H1 (cell line): ENCODE results near the gene SHISA6. TPM values are rescaled to one million over a fixed set of nuclear protein-coding genes. Genes with fewer than 3 reads are reported as not detected.

Source experiments
- CTCF ChIA-PET: fragments of 300-600 bp; sonication (Branson Sonifier 250); formaldehyde crosslinking; loops from one replicate; lab custom pipeline; 2021; ENCODE audit not compliant: partially characterized antibody; lab: Charles Lee
- POLR2A ChIA-PET: fragments of 300-600 bp; sonication (Branson Sonifier 250); formaldehyde crosslinking; loops from one replicate; lab custom pipeline; 2021; ENCODE audit warnings: inconsistent platforms; ENCODE audit not compliant: partially characterized antibody; lab: Charles Lee
- DNase-seq, 2 experiments: peaks; one replicate each; pipeline versions ENCODE4 v3.0.0 to v3.0.0-alpha.2; 2010 to 2022; ENCODE audit warnings: low spot score in 2 of 2, low read depth in 1 of 2, mixed read lengths in 1 of 2
- FAIRE-seq: peaks from 2 replicates; lab custom pipeline; 2011; peaks lifted over from hg19 to GRCh38; lab: Jason Lieb, UNC
- H2AFZ ChIP-seq: 2 replicates; pipeline ENCODE4 v1.8.1; 2012; ENCODE audit warnings: low read length, inconsistent platforms
- H2AK5ac ChIP-seq: 2 replicates; pipeline ENCODE4 v1.6.1; 2013; ENCODE audit warnings: low read depth, low read length
- H2BK120ac ChIP-seq: replicated peaks from 2 replicates; pipeline ENCODE3; 2013; ENCODE audit warnings: low read depth, low read length, inconsistent platforms
- H2BK12ac ChIP-seq: 2 replicates; pipeline ENCODE4 v1.6.1; 2013; ENCODE audit warnings: low read depth, low read length
- H2BK15ac ChIP-seq: 2 replicates; pipeline ENCODE4 v1.6.1; 2013; ENCODE audit warnings: low read length
- H2BK20ac ChIP-seq: 2 replicates; pipeline ENCODE4 v1.6.1; 2013; ENCODE audit warnings: low read length
- H2BK5ac ChIP-seq: 2 replicates; pipeline ENCODE4 v1.6.1; 2013; ENCODE audit warnings: low read depth, low read length
- H3K14ac ChIP-seq: 2 replicates; pipeline ENCODE4 v1.6.1; 2013; ENCODE audit warnings: inconsistent platforms; ENCODE audit not compliant: insufficient read length
- H3K18ac ChIP-seq: 2 replicates; pipeline ENCODE4 v1.6.1; 2013; ENCODE audit warnings: low read length; ENCODE audit errors: extremely low read depth
- H3K23ac ChIP-seq: 2 replicates; pipeline ENCODE4 v1.6.1; 2013; ENCODE audit warnings: inconsistent platforms; ENCODE audit not compliant: insufficient read length
- H3K23me2 ChIP-seq: 2 replicates; pipeline ENCODE4 v1.6.1; 2013; ENCODE audit warnings: low read depth, low read length
- H3K27ac ChIP-seq: 2 replicates; pipeline ENCODE4 v1.6.1; 2011; ENCODE audit warnings: low read depth, low read length, inconsistent platforms
- H3K27me3 ChIP-seq, 4 experiments: replicated peaks in 1 of 4; 1 replicate in 1 of 4; 2 replicates in 3 of 4; pipeline versions ENCODE4 v1.6.1 to v1.8.1; 2011 to 2013; ENCODE audit warnings: low read length in 3 of 4, mild to moderate bottlenecking in 3 of 4, inconsistent platforms in 2 of 4, mixed read lengths in 2 of 4, moderate library complexity in 1 of 4; ENCODE audit not compliant: control insufficient read depth in 3 of 4, insufficient read depth in 3 of 4; ENCODE audit errors: extremely low read depth in 1 of 4
- H3K36me3 ChIP-seq, 4 experiments: 2 replicates each; pipeline versions ENCODE4 v1.6.1 to v1.8.1; 2011 to 2013; ENCODE audit warnings: mild to moderate bottlenecking in 4 of 4, low read length in 3 of 4, moderate library complexity in 2 of 4, control low read depth in 1 of 4, inconsistent platforms in 1 of 4; ENCODE audit not compliant: insufficient read depth in 4 of 4, control insufficient read depth in 2 of 4
- H3K4ac ChIP-seq: replicated peaks from 2 replicates; pipeline ENCODE3; 2013; ENCODE audit warnings: low read length, low read depth, mixed read lengths, inconsistent platforms; ENCODE audit not compliant: insufficient read length
- H3K4me1 ChIP-seq, 4 experiments: replicated peaks in 1 of 4; 1 replicate in 1 of 4; 2 replicates in 3 of 4; pipeline versions ENCODE4 v1.6.1 to v1.8.1; 2011 to 2013; ENCODE audit warnings: low read length in 3 of 4, inconsistent platforms in 2 of 4, mixed read lengths in 1 of 4; ENCODE audit not compliant: insufficient read depth in 4 of 4, control insufficient read depth in 3 of 4
- H3K4me2 ChIP-seq, 2 experiments: 2 replicates each; pipeline versions ENCODE4 v1.6.1 to v1.8.1; 2011 to 2013; ENCODE audit warnings: low read depth in 2 of 2, low read length in 2 of 2, control low read depth in 1 of 2, inconsistent platforms in 1 of 2, mild to moderate bottlenecking in 1 of 2; ENCODE audit not compliant: insufficient read depth in 1 of 2
- H3K4me3 ChIP-seq, 4 experiments: fragments of 200-600, 300-600 bp in 1 of 4; sonication (generic), shearing (Covaris generic), sonication (Bioruptor Twin) in 1 of 4; 2 replicates each; pipeline versions ENCODE4 v1.5.1 to v1.8.1; 2011 to 2016; ENCODE audit warnings: low read length in 4 of 4, low read depth in 3 of 4, control low read depth in 2 of 4, inconsistent platforms in 2 of 4, mild to moderate bottlenecking in 2 of 4, mixed read lengths in 1 of 4, moderate library complexity in 1 of 4; ENCODE audit not compliant: insufficient read depth in 2 of 4; ENCODE audit errors: extremely low read depth in 1 of 4
- H3K56ac ChIP-seq: replicated peaks from 2 replicates; pipeline ENCODE3; 2013; ENCODE audit warnings: low read depth, mild to moderate bottlenecking, mixed read lengths, low read length, inconsistent platforms; ENCODE audit not compliant: insufficient read length
- H3K79me1 ChIP-seq: 2 replicates; pipeline ENCODE4 v1.6.1; 2013; ENCODE audit warnings: low read depth, low read length, control low read depth
- H3K79me2 ChIP-seq, 2 experiments: 2 replicates each; pipeline versions ENCODE4 v1.6.1 to v1.8.1; 2012 to 2013; ENCODE audit warnings: low read length in 2 of 2, mild to moderate bottlenecking in 2 of 2, inconsistent platforms in 1 of 2; ENCODE audit not compliant: insufficient read depth in 2 of 2, control insufficient read depth in 1 of 2
- H3K9ac ChIP-seq, 4 experiments: replicated peaks in 1 of 4; 1 replicate in 1 of 4; 2 replicates in 3 of 4; pipeline versions ENCODE4 v1.6.1 to v1.8.1; 2011 to 2013; ENCODE audit warnings: low read depth in 3 of 4, low read length in 3 of 4, control low read depth in 2 of 4, mild to moderate bottlenecking in 2 of 4, moderate library complexity in 2 of 4, inconsistent platforms in 1 of 4; ENCODE audit errors: extremely low read depth in 1 of 4
- H3K9me3 ChIP-seq, 2 experiments: 2 replicates each; pipeline versions ENCODE4 v1.6.1 to v1.8.1; 2012 to 2013; ENCODE audit warnings: mild to moderate bottlenecking in 2 of 2, moderate library complexity in 2 of 2, control low read depth in 1 of 2, inconsistent platforms in 1 of 2, low read depth in 1 of 2, low read length in 1 of 2, mixed read lengths in 1 of 2; ENCODE audit not compliant: insufficient read depth in 2 of 2
- H4K20me1 ChIP-seq, 2 experiments: replicated peaks in 1 of 2; 2 replicates each; pipeline versions ENCODE3 to v1.8.1; 2011 to 2013; ENCODE audit warnings: inconsistent platforms in 2 of 2, low read length in 2 of 2, mild to moderate bottlenecking in 1 of 2; ENCODE audit not compliant: insufficient read depth in 2 of 2, control insufficient read depth in 1 of 2
- H4K5ac ChIP-seq: 2 replicates; pipeline ENCODE4 v1.6.1; 2013; ENCODE audit warnings: low read length, low read depth, mixed read lengths, inconsistent platforms; ENCODE audit not compliant: insufficient read length
- H4K8ac ChIP-seq: 2 replicates; pipeline ENCODE4 v1.8.0; 2013; ENCODE audit warnings: mild to moderate bottlenecking, moderate library complexity, low read length, inconsistent platforms; ENCODE audit not compliant: insufficient read depth; ENCODE audit errors: extremely low read depth
- H4K91ac ChIP-seq: replicated peaks from 2 replicates; pipeline ENCODE3; 2013; ENCODE audit warnings: low read length, mixed read lengths, inconsistent platforms; ENCODE audit not compliant: insufficient read length
- ASH2L ChIP-seq: fragments of 200-600, 300-600 bp; sonication (generic); IDR thresholded peaks from one replicate; pipeline ENCODE4 v1.7.1; 2017; ENCODE audit warnings: low read length
- CHD2 ChIP-seq: IDR thresholded peaks from 2 replicates; pipeline ENCODE4 v1.6.1; 2012; ENCODE audit warnings: low read length, improper control_type of control experiment
- KDM4A ChIP-seq: IDR thresholded peaks from one replicate; pipeline ENCODE4 v1.7.1; 2012; ENCODE audit warnings: low read depth, mild to moderate bottlenecking, moderate library complexity, low read length, inconsistent platforms; ENCODE audit not compliant: severe bottlenecking
- MAFK ChIP-seq: IDR thresholded peaks from 2 replicates; pipeline ENCODE4 v1.6.1; 2012; ENCODE audit warnings: low read depth, mild to moderate bottlenecking, improper control_type of control experiment, low read length
- NANOG ChIP-seq: IDR thresholded peaks from 2 replicates; pipeline ENCODE4 v1.6.1; 2011; ENCODE audit warnings: low read length, low read depth, mild to moderate bottlenecking, inconsistent platforms; ENCODE audit not compliant: insufficient read depth, poor library complexity, severe bottlenecking
- POU5F1 ChIP-seq: IDR thresholded peaks from 2 replicates; pipeline ENCODE4 v1.6.1; 2011; ENCODE audit warnings: low read depth, mild to moderate bottlenecking, low read length, moderate library complexity
- RXRA ChIP-seq: IDR thresholded peaks from 2 replicates; pipeline ENCODE4 v1.6.1; 2011; ENCODE audit warnings: low read depth, mild to moderate bottlenecking, low read length, moderate library complexity; ENCODE audit not compliant: insufficient read depth
- SAP30 ChIP-seq: fragments of 300-600 bp; sonication (generic); IDR thresholded peaks from 2 replicates; pipeline ENCODE4 v1.7.1; 2012; ENCODE audit warnings: low read length, moderate library complexity, mild to moderate bottlenecking, inconsistent platforms; ENCODE audit not compliant: insufficient read depth, insufficient replicate concordance
- TAF1 ChIP-seq: IDR thresholded peaks from 2 replicates; pipeline ENCODE4 v1.6.1; 2011; ENCODE audit warnings: mild to moderate bottlenecking, low read depth, low read length
- WGBS, 2 experiments: shearing (Covaris generic) in 1 of 2; methylation state at CpG; one replicate each; pipeline versions ENCODE4 v1.1.6 to v1.1.7; 2013 to 2015; ENCODE audit warnings: low lambda C conversion rate in 2 of 2, mixed read lengths in 2 of 2, inconsistent platforms in 1 of 2, low coverage in 1 of 2, missing lambda C conversion rate in 1 of 2; ENCODE audit not compliant: insufficient replicate concordance in 2 of 2, insufficient coverage in 1 of 2, insufficient read length in 1 of 2; ENCODE audit errors: extremely low coverage in 1 of 2, missing lambda C conversion rate in 1 of 2; 5-methylcytosine and 5-hydroxymethylcytosine counted together
- polyA plus RNA-seq, 7 experiments: library from polyadenylated mRNA; depleted of rRNA in 3 of 7; stranded (reverse) in 5 of 7; unstranded in 2 of 7; fragments of >200 nt in 5 of 7; fragments of 200-250 nt in 2 of 7; gene quantifications; 1 replicate in 5 of 7; 2 replicates in 1 of 7; 4 replicates in 1 of 7; pipeline versions ENCODE4 v1.2.1 to v1.2.3, GENCODE V29; 2011 to 2013; ENCODE audit warnings: missing spikeins in 2 of 7, mixed read lengths in 2 of 7
- total RNA-seq: library from RNA; stranded (reverse); fragmentation: NEBNext Ultra II Directional; extraction: Animal tissue kit (Norgen Biotek cat#: 25700); gene quantifications from 2 replicates; pipeline ENCODE4 v1.2.1, GENCODE V29; 2021
- TF ChIP-seq, protein P1 (sequence below): IDR thresholded peaks from 2 replicates; pipeline ENCODE4 v1.6.1; 2011; ENCODE audit warnings: low read depth, mild to moderate bottlenecking, low read length; ENCODE audit not compliant: insufficient read depth

The SHISA6 gene
- total and polyA plus RNA-seq, 2 of the 8 experiments (the other 6 are each of a cell fraction or from before 2014, with no cell fraction given): 2.9 to 4.8 TPM

DNA sequence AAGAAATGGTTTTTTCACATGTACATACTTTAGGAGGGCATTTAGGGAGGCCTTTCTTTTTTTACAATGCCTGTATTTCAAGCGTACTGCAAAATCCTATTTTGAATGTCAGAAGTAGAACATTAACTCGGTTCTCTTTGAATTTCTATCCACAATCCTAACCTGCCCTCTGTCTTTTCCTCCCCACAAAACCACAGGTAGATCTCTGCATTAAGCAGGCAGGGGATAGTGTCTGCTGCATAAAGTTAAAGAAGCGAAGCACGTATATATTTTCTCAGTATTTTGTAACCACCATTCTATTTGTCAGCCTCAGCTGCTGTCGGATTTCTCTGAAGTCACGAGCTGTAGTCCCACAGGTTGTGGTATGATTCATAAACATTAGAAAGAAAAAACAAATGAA lies 137.5 kb downstream of the SHISA6 start:
- Histone ChIP-seq H3K9me3 (no peaks in the 10 kb centered on the region), H2BK120ac (no peak overlapping the region), H3K18ac (no peak overlapping the region), H3K56ac (no peak overlapping the region), H2AK5ac (no peak overlapping the region), H3K79me1 (no peaks in the 10 kb centered on the region), H4K20me1 (no peaks in the 10 kb centered on the region), H3K4me2 (no peak overlapping the region), H2BK12ac (no peak overlapping the region), H3K27ac (no peak overlapping the region), H3K23me2 (no peaks in the 10 kb centered on the region), H4K8ac (no peak overlapping the region), H2BK15ac (no peak overlapping the region), H3K14ac (no peak overlapping the region), H3K27me3 (no peaks in the 10 kb centered on the region), H3K9ac (no peak overlapping the region), H3K4ac (no peak overlapping the region), H2AFZ (no peak overlapping the region), H3K23ac (no peak overlapping the region), H4K91ac (no peak overlapping the region), H3K79me2 (no peaks in the 10 kb centered on the region), H3K4me3 (no peak overlapping the region), H4K5ac (no peak overlapping the region), H3K4me1 (peaks cover 0 to 5% (median 0%) of the 10 kb centered on the region in 4 experiments; a peak in 2 of 7 replicates), H2BK5ac (no peak overlapping the region), H3K36me3 (no peaks in the 10 kb centered on the region), H2BK20ac (no peak overlapping the region)
- TF ChIP-seq MAFK (no peak), KDM4A (no peak), NANOG (no peak), ASH2L (no peak), RXRA (no peak), POU5F1 (no peak), TAF1 (no peak), CHD2 (no peak), SAP30 (no peak)
- TF ChIP-seq, protein P1, sequence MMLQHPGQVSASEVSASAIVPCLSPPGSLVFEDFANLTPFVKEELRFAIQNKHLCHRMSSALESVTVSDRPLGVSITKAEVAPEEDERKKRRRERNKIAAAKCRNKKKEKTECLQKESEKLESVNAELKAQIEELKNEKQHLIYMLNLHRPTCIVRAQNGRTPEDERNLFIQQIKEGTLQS: no peak
- POLR2A ChIA-PET: no interaction called here
- 89% methylated on average over 6 of the region's 6 CpGs; no CpG with 5 or more reads in 1 of the 2 experiments for WGBS, 2 experiments
- no peak for DNase-seq
- no peak for FAIRE-seq
- CTCF ChIA-PET: interaction anchor here (1.0 to 1.8 kb wide), 3 partner anchors 13 to 18 kb away, joined by 3 to 5 read pairs (median 3); no protein-coding TSS in a partner anchor
